Measurements from ENCODE around the gene GPC1.

- no peak for TF ChIP-seq TAF1 (IDR thresholded peaks at IDR 0.05; ENCODE audit: borderline replicate concordance, low read depth, low read length)
- no peak for TF ChIP-seq POLR2AphosphoS5 (IDR thresholded peaks at IDR 0.05; ENCODE audit: low read depth, low read length)
- no peak for TF ChIP-seq POLR2A (IDR thresholded peaks at IDR 0.05; ENCODE audit: low read depth, low read length)
Observed at GRCh38 chr2:240405684-240406313, 29.7 kb upstream of the GPC1 start.
